ENCODE measurements around the gene ACSF3. TPM values are rescaled to one million over a fixed set of nuclear protein-coding genes. Genes with fewer than 3 reads are reported as not detected.

Gene ACSF3
- total RNA-seq, 1 donor from 2014 or later = 31.7 TPM

GRCh38 chr16:89176147-89176690, 82.6 kb downstream of the ACSF3 start:
- DNase-seq = no peak
- H3K27ac ChIP-seq = no peak overlapping the region
- H3K4me3 ChIP-seq = no peak overlapping the region
- no peaks in the 10 kb centered on the region for H3K9me3 ChIP-seq
- intact Hi-C loops (cut with DNase I) = no loop called here
- H3K4me1 ChIP-seq = peaks cover 6% of the 10 kb centered on the region
- ATAC-seq = no peak
- peaks cover 21% of the 10 kb centered on the region for H3K27me3 ChIP-seq (ENCODE audit: low read depth)
- TF ChIP-seq CTCF (IDR thresholded peaks at IDR 0.05) = no peak
- H3K36me3 ChIP-seq = no peaks in the 10 kb centered on the region

GRCh38 chr16:89176717-89177116, 83.1 kb downstream of the ACSF3 start:
- DNase-seq (no peak), ATAC-seq (no peak)
- no peak for TF ChIP-seq CTCF (IDR thresholded peaks at IDR 0.05)
- intact Hi-C loops (cut with DNase I) = no loop called here
- no peaks in the 10 kb centered on the region for H3K9me3 ChIP-seq
- H3K27ac ChIP-seq = no peak overlapping the region
- peaks cover 21% of the 10 kb centered on the region for H3K27me3 ChIP-seq (ENCODE audit: low read depth)
- peaks cover 5% of the 10 kb centered on the region for H3K4me1 ChIP-seq
- H3K36me3 ChIP-seq = no peaks in the 10 kb centered on the region
- no peak overlapping the region for H3K4me3 ChIP-seq

- no peak for TF ChIP-seq CTCF (IDR thresholded peaks at IDR 0.05)
- Histone ChIP-seq H3K9me3 (no peaks in the 10 kb centered on the region), H3K4me1 (no peaks in the 10 kb centered on the region), H3K27ac (no peak overlapping the region), H3K36me3 (no peaks in the 10 kb centered on the region), H3K27me3 (ENCODE audit: low read depth) (peaks cover 21% of the 10 kb centered on the region), H3K4me3 (no peak overlapping the region)
- intact Hi-C loops (cut with DNase I) = no loop called here
- no peak for ATAC-seq
- no peak for DNase-seq
These were observed 83.8 kb downstream of the ACSF3 start for GRCh38 chr16:89177501-89177900.

- intact Hi-C loops (cut with DNase I) = no loop called here
- DNase-seq (no peak), ATAC-seq (no peak)
- H3K9me3 ChIP-seq = no peaks in the 10 kb centered on the region
- peaks cover 26% of the 10 kb centered on the region for H3K27me3 ChIP-seq (ENCODE audit: low read depth)
- H3K4me1 ChIP-seq = no peaks in the 10 kb centered on the region
- H3K4me3 ChIP-seq = no peak overlapping the region
- no peak for TF ChIP-seq CTCF (IDR thresholded peaks at IDR 0.05)
- H3K36me3 ChIP-seq = no peaks in the 10 kb centered on the region
- H3K27ac ChIP-seq = no peak overlapping the region
These were observed 84.9 kb downstream of the ACSF3 start for GRCh38 chr16:89178453-89179147.

- DNase-seq (no peak), ATAC-seq (no peak)
- intact Hi-C loops (cut with DNase I) = no loop called here
- no peak overlapping the region for H3K27ac ChIP-seq
- H3K36me3 ChIP-seq = no peaks in the 10 kb centered on the region
- TF ChIP-seq CTCF (IDR thresholded peaks at IDR 0.05) = no peak
- H3K4me1 ChIP-seq = no peaks in the 10 kb centered on the region
- peaks cover 26% of the 10 kb centered on the region for H3K27me3 ChIP-seq (ENCODE audit: low read depth)
- H3K4me3 ChIP-seq = no peak overlapping the region
- H3K9me3 ChIP-seq = no peaks in the 10 kb centered on the region
These were observed 85.5 kb downstream of the ACSF3 start for GRCh38 chr16:89179148-89179484.
